Panc1 (cell line): Measurements from ENCODE around the gene TACC2. TPM values are rescaled to one million over a fixed set of nuclear protein-coding genes. Genes with fewer than 3 reads are reported as not detected.

Experiments used
- ATAC-seq: fragments of 200-7000 bp; cut with Tn5 transposase; 2 replicates; pipeline ENCODE4 v1.9.1; 2020; ENCODE audit warnings: mild to moderate bottlenecking, moderate library complexity
- BruUV-seq: library from RNA; stranded (reverse); fragments of 400-500 nt; replicated peaks from 2 replicates; lab custom pipeline; 2021; lab: Mats Ljungman, UMichigan
- CTCF ChIA-PET: fragments of 300-600 bp; sonication (Branson Sonifier 250); formaldehyde crosslinking; loops from one replicate; lab custom pipeline; 2022; ENCODE audit warnings: antibody characterized with exemption; lab: Charles Lee
- POLR2A ChIA-PET: fragments of 300-600 bp; sonication (Branson Sonifier 250); formaldehyde crosslinking; loops from one replicate; lab custom pipeline; 2022; ENCODE audit warnings: antibody characterized with exemption; lab: Charles Lee
- DNase-seq: peaks from one replicate; pipeline ENCODE4 v3.0.0-alpha.2; 2010; ENCODE audit warnings: low read depth, low spot score
- H3K27ac ChIP-seq: 2 replicates; pipeline ENCODE4 v1.5.1; 2011; ENCODE audit warnings: mild to moderate bottlenecking, low read length, inconsistent platforms
- H3K27me3 ChIP-seq: fragments of 200-500 bp; sonication (Bioruptor generic); 2 replicates; pipeline ENCODE4 v1.6.0; 2014; ENCODE audit warnings: low read length, inconsistent platforms; ENCODE audit not compliant: control insufficient read depth, insufficient read depth
- H3K36me3 ChIP-seq: fragments of 200-500 bp; sonication (Bioruptor generic); 2 replicates; pipeline ENCODE4 v1.5.1; 2014; ENCODE audit warnings: inconsistent platforms, mild to moderate bottlenecking, low read length, moderate library complexity; ENCODE audit not compliant: control insufficient read depth, insufficient read depth
- H3K4me1 ChIP-seq: 2 replicates; pipeline ENCODE4 v1.5.1; 2011; ENCODE audit warnings: inconsistent platforms, mild to moderate bottlenecking, low read length, moderate library complexity; ENCODE audit not compliant: control insufficient read depth, insufficient read depth
- H3K4me3 ChIP-seq, 2 experiments: 2 replicates each; pipeline ENCODE4 v1.5.1; 2011 to 2012; ENCODE audit warnings: low read depth in 2 of 2, low read length in 2 of 2, mild to moderate bottlenecking in 2 of 2, inconsistent platforms in 1 of 2, moderate library complexity in 1 of 2
- H3K9me3 ChIP-seq: fragments of 200-500 bp; sonication (Bioruptor generic); 2 replicates; pipeline ENCODE4 v1.5.1; 2014; ENCODE audit warnings: low read depth, mild to moderate bottlenecking, inconsistent platforms, low read length, moderate library complexity; ENCODE audit not compliant: control insufficient read depth, insufficient read depth
- POLR2AphosphoS5 ChIP-seq: IDR thresholded peaks from 2 replicates; pipeline ENCODE4 v1.6.1; 2012; ENCODE audit warnings: mild to moderate bottlenecking, low read depth, low read length, moderate library complexity
- SIN3A ChIP-seq: IDR thresholded peaks from 2 replicates; pipeline ENCODE4 v1.6.1; 2012; ENCODE audit warnings: low read depth, mild to moderate bottlenecking, low read length, moderate library complexity, borderline replicate concordance; ENCODE audit not compliant: insufficient read depth
- TCF7L2 ChIP-seq: IDR thresholded peaks from 2 replicates; pipeline ENCODE4 v1.6.1; 2011; ENCODE audit warnings: mild to moderate bottlenecking, low read depth, low read length, inconsistent platforms
- in situ Hi-C: cut with HindIII; loops from 2 replicates; pipeline ENCODE4 v1.10.0; 2016; ENCODE audit warnings: low sequenced_read_pairs, low pct_unique_long_range_greater_than_20kb
- intact Hi-C: fragments of 100-400 bp; cut with micrococcal nuclease; formaldehyde crosslinking; loops from one replicate; pipeline ENCODE4 v1.10.0; 2022; ENCODE audit not compliant: unreplicated experiment
- total RNA-seq: library from RNA; stranded (reverse); gene quantifications from one replicate; pipeline ENCODE4 v1.2.1, GENCODE V29; 2021; ENCODE audit not compliant: unreplicated experiment
- TF ChIP-seq, protein P1 (sequence below): fragments of 450-650 bp; IDR thresholded peaks from 2 replicates; pipeline ENCODE4 v1.5.1; 2017; ENCODE audit warnings: mild to moderate bottlenecking
- TF ChIP-seq, protein P2 (sequence below), 2 experiments: IDR thresholded peaks; 2 replicates each; pipeline ENCODE4 v1.6.1; 2011 to 2012; ENCODE audit warnings: low read depth in 2 of 2, control low read depth in 1 of 2, low read length in 1 of 2, mild to moderate bottlenecking in 1 of 2, moderate library complexity in 1 of 2; ENCODE audit not compliant: insufficient read depth in 1 of 2

The TACC2 gene
- total RNA-seq, 1 experiment from 2014 or later, result 133 TPM

DNA sequence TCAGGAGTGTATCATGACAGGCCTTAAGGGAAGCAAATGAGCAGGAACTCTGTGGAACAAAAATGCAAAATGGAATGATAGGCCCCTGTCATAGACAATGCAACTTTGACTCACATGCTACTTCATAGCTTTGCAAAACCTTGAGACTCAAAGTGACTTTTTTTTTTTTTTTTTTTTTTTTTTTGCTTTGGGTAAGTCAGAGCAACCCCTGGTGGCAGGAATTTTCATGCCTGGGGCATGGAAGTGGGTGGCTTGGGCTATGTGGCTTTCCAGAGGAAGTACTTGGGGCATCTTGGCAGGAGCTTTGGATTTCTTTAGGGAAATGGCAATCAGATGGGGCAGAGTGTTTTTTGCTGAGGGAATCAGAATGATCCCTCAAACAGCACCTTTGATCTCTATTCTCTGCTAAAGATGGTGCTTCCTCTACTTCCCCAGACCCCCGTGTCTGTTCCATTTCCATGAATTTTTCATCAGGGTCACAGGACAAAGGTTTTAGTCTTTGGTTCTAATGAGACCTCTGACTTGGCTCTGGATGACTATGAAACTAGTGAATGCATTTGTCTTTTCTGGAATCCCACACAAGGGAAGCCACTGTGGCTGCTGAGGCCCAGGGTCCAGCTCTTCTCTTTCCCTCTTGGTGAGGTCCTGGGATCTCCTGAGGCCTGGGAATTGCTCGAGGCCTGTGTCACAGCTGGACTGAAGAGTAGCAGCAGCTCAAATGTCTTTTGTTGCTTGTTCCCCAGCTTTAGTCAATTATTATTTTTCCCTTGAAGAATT, 62.8 kb downstream of the TACC2 start:
- peak overlapping the region; percentile 80 for H3K27ac ChIP-seq
- no peak for DNase-seq
- in situ Hi-C loops, result no loop called here
- ChIA-PET CTCF (interaction anchor here (0.6 to 1.3 kb wide), 11 partner anchors 9 to 1948 kb away, joined by 3 to 13 read pairs (median 5); no protein-coding TSS in a partner anchor), POLR2A (interaction anchor here (0.6 kb wide), 2 partner anchors 18 to 95 kb away, joined by 9 to 11 read pairs; no protein-coding TSS in a partner anchor)
- no peak overlapping the region for H3K4me3 ChIP-seq
- H3K27me3 ChIP-seq, result no peaks in the 10 kb centered on the region
- peak; percentile 67 for ATAC-seq
- no peaks in the 10 kb centered on the region for H3K36me3 ChIP-seq
- no peaks in the 10 kb centered on the region for H3K9me3 ChIP-seq
- peaks cover 18% of the 10 kb centered on the region for H3K4me1 ChIP-seq
- no peak for TF ChIP-seq SIN3A
- TF ChIP-seq TCF7L2, result no peak
- TF ChIP-seq, protein P1, sequence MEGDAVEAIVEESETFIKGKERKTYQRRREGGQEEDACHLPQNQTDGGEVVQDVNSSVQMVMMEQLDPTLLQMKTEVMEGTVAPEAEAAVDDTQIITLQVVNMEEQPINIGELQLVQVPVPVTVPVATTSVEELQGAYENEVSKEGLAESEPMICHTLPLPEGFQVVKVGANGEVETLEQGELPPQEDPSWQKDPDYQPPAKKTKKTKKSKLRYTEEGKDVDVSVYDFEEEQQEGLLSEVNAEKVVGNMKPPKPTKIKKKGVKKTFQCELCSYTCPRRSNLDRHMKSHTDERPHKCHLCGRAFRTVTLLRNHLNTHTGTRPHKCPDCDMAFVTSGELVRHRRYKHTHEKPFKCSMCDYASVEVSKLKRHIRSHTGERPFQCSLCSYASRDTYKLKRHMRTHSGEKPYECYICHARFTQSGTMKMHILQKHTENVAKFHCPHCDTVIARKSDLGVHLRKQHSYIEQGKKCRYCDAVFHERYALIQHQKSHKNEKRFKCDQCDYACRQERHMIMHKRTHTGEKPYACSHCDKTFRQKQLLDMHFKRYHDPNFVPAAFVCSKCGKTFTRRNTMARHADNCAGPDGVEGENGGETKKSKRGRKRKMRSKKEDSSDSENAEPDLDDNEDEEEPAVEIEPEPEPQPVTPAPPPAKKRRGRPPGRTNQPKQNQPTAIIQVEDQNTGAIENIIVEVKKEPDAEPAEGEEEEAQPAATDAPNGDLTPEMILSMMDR, result peak; percentile 89
- TF ChIP-seq, protein P2, sequence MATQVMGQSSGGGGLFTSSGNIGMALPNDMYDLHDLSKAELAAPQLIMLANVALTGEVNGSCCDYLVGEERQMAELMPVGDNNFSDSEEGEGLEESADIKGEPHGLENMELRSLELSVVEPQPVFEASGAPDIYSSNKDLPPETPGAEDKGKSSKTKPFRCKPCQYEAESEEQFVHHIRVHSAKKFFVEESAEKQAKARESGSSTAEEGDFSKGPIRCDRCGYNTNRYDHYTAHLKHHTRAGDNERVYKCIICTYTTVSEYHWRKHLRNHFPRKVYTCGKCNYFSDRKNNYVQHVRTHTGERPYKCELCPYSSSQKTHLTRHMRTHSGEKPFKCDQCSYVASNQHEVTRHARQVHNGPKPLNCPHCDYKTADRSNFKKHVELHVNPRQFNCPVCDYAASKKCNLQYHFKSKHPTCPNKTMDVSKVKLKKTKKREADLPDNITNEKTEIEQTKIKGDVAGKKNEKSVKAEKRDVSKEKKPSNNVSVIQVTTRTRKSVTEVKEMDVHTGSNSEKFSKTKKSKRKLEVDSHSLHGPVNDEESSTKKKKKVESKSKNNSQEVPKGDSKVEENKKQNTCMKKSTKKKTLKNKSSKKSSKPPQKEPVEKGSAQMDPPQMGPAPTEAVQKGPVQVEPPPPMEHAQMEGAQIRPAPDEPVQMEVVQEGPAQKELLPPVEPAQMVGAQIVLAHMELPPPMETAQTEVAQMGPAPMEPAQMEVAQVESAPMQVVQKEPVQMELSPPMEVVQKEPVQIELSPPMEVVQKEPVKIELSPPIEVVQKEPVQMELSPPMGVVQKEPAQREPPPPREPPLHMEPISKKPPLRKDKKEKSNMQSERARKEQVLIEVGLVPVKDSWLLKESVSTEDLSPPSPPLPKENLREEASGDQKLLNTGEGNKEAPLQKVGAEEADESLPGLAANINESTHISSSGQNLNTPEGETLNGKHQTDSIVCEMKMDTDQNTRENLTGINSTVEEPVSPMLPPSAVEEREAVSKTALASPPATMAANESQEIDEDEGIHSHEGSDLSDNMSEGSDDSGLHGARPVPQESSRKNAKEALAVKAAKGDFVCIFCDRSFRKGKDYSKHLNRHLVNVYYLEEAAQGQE (IDR thresholded peaks at IDR 0.05; ENCODE audit: insufficient read depth in 1 of 2, low read depth in 2 of 2, low read length in 1 of 2), result no peak
- no peak for TF ChIP-seq POLR2AphosphoS5
- BruUV-seq, result no TSS peak
- intact Hi-C loops, result loop anchor here (5.0 kb wide), 1 partner anchor 61 kb away; no protein-coding TSS in a partner anchor

DNA sequence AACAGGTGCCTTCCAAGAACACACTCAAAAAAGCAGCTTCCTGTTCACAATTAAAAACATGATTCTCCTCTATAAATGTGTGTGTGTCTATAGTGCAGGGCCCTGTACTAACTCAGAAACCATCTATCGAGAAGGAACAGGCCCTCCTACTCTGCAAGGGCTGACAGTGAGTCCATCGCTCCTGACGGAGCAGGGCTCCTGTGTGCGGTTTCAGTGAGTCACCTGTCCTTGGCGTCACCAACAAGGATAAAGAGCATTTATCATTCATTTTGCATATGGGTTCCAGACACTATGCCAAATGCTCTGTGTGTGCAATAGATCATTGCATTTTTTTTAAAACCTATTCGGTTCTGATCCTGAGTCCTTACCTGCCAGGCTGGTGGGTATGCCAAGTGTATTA, 63.7 kb downstream of the TACC2 start:
- ChIA-PET POLR2A (interaction anchor here (0.6 kb wide), 1 partner anchor 41 kb away, joined by 3 read pairs; no protein-coding TSS in a partner anchor), CTCF (no interaction called here)
- Histone ChIP-seq H3K36me3 (no peaks in the 10 kb centered on the region), H3K27ac (peak overlapping the region; percentile 36; the same call in 1 of the 2 replicates), H3K9me3 (no peaks in the 10 kb centered on the region), H3K4me1 (peaks cover 18% of the 10 kb centered on the region), H3K27me3 (no peaks in the 10 kb centered on the region), H3K4me3 (no peak overlapping the region)
- intact Hi-C loops, result loop anchor here (5.0 kb wide), 1 partner anchor 60 kb away; no protein-coding TSS in a partner anchor
- no peak for DNase-seq
- BruUV-seq, result no TSS peak
- ATAC-seq, result no peak
- in situ Hi-C loops, result no loop called here
- TF ChIP-seq SIN3A (no peak), POLR2AphosphoS5 (no peak)
- TF ChIP-seq, protein P2 (IDR thresholded peaks at IDR 0.05; ENCODE audit: insufficient read depth in 1 of 2, low read depth in 2 of 2, low read length in 1 of 2), result no peak
- TF ChIP-seq, protein P1, result no peak
